Choroid plexus epithelial cell (primary cell): ENCODE data around the gene JOSD1.
A peak's percentile ranks its signal among the peaks of the same experiment; 100 is the strongest.

Experiments
- DNase-seq: peaks from one replicate; pipeline ENCODE4 v3.0.0-alpha.2; 2010; ENCODE audit warnings: low read depth
- H3K4me3 ChIP-seq: 2 replicates; pipeline ENCODE4 v1.5.1; 2011; ENCODE audit warnings: low read depth, mild to moderate bottlenecking, control low read depth, low read length, moderate library complexity
- TF ChIP-seq, protein P1 (sequence below): conservative IDR thresholded peaks from 2 replicates; pipeline ENCODE4 v1.5.1; 2011; ENCODE audit warnings: low read depth, mild to moderate bottlenecking, control low read depth, inconsistent platforms, low read length, moderate library complexity

Gene JOSD1

DNA sequence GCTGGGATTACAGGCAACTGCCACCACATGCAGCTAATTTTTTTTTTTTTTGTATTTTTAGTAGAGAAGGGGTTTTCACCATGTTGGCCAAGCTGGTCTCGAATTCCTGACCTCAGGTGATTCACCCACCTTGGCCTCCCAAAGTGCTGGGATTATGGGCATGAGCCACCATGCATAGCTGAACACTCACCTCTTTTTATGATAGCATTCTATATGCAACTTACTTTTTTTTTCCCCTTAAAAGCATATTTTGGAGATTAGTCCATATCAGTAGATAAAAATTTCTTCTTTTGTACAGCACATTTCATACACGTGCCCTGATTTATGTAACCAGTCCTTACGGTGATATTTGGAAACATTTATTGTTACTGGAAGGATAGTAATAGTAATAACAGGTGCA, 19.6 kb upstream of the JOSD1 start:
- TF ChIP-seq, protein P1, sequence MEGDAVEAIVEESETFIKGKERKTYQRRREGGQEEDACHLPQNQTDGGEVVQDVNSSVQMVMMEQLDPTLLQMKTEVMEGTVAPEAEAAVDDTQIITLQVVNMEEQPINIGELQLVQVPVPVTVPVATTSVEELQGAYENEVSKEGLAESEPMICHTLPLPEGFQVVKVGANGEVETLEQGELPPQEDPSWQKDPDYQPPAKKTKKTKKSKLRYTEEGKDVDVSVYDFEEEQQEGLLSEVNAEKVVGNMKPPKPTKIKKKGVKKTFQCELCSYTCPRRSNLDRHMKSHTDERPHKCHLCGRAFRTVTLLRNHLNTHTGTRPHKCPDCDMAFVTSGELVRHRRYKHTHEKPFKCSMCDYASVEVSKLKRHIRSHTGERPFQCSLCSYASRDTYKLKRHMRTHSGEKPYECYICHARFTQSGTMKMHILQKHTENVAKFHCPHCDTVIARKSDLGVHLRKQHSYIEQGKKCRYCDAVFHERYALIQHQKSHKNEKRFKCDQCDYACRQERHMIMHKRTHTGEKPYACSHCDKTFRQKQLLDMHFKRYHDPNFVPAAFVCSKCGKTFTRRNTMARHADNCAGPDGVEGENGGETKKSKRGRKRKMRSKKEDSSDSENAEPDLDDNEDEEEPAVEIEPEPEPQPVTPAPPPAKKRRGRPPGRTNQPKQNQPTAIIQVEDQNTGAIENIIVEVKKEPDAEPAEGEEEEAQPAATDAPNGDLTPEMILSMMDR = no peak
- no peak overlapping the region for H3K4me3 ChIP-seq
- no peak for DNase-seq

DNA sequence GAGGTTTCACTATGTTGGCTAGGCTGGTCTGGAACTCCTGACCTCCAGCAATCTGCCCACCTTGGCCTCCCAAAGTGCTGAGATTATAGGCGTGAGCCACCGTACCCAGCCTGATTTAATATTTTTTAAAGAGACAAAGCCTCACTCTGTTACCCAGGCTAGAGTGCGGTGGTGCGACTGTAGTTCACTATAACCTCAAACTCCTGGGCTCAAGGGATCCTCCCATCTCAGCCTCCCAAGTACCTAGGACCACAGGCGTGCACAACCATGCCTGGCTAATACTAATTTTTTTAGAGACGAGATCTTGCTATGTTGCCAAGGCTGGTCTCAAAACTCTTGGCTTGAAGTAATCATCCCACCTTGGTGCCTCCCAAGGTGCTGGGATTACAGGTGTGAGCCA, 18.5 kb upstream of the JOSD1 start:
- no peak overlapping the region for H3K4me3 ChIP-seq
- DNase-seq = no peak
- TF ChIP-seq, protein P1 = no peak

DNA sequence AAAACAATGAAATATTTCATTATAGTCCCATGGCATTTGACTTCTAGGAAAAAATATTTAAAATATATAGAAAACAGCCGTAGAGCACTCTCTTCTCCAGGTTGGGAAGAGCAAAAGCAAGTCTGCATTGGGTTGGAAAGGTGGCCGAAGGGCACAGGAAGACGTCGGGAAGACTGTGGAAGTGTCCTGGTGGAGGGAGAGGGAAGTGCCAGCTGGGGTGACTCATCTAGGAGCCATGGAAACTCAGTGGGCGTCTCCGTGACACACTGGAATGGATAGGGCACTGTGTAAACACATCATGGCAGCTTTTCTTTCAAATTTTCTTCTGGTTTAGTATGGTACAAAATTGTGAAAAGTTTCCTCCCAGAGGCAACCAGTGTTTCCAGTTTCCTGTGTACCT, 17.7 kb upstream of the JOSD1 start:
- H3K4me3 ChIP-seq = no peak overlapping the region
- DNase-seq = peak; percentile 62
- TF ChIP-seq, protein P1 = peak; percentile 65

DNA sequence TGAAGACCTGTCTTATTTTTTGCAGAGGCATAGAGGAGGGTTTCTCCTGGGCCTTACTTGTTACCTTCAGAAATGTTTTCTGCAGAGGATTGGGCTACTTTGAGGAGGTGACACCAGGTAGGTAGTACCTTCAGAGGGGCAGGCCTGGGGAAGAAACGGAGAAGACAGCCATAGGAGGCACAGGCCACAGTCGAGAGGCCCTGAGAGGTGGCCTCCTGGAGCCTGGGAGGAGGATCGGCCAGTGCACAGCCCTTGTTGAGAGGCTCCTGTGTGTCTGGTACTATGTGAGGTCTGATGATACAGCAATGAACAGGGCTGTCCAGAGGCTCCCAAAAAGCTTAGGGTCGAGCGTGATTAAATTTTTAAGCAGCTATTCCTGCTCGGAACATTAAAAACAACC, 16.5 kb upstream of the JOSD1 start:
- DNase-seq = no peak
- H3K4me3 ChIP-seq = no peak overlapping the region
- TF ChIP-seq, protein P1 = no peak

DNA sequence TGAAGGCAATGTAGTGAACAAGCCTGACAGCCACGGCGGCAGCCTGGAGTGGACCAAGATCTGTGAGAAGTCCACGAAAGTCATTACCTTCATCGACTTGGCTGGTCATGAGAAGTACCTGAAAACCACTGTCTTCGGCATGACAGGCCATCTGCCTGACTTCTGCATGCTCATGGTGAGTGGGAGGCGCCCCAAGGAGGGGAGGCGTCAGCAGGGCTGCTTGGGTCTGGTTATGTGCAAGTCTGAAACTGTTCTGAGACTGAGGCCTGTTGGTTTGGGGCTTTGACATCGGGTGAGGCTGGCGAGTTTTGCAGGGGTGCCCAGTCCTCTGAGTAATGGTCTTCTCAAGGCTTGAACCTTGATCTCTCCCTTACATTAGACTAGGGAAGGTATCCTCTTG, 16.1 kb upstream of the JOSD1 start:
- no peak for DNase-seq
- no peak overlapping the region for H3K4me3 ChIP-seq
- TF ChIP-seq, protein P1 = no peak

DNA sequence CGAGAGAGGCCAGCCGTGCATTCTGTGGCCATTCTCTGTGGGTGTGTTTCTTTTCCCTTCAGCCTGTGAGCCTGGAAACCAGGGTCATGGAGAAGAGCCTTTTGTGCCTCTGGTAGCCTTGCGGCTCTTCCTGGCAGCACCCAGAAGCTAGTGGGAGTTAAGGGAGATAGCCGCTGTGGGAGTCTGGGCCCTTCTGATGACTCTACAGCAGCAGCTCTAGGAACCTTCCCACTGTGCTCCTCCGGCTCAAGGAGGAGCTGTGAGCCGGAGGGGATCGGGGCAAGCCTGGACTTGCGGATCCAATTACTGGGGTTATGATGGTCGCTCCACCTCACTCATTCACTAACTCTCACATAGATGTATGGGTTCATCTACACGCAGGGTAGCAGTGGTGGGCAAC, 15.5 kb upstream of the JOSD1 start:
- TF ChIP-seq, protein P1 = no peak
- H3K4me3 ChIP-seq = no peak overlapping the region
- DNase-seq = no peak

DNA sequence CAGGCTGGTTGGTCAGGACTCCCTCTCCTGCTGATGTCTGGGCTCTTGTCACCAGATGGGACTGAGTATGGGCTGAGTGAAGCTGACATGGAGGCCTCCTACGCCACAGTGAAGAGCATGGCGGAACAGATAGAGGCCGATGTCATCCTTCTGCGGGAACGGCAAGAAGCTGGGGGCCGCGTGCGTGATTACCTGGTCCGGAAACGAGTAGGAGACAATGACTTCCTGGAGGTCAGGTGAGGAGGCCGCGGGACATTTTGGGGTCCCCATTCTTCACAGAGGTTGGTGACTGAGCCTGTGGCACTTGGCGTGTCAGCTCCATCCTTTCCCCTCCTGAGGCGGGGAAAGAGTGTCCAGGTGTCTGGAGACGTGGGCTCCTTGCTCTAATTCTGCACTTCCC, 15.1 kb upstream of the JOSD1 start:
- DNase-seq = no peak
- TF ChIP-seq, protein P1 = no peak
- H3K4me3 ChIP-seq = no peak overlapping the region
